GM21367 (cell line): ENCODE measurements around the gene TTLL10.

Experiments
- ATAC-seq: cut with Tn5 transposase; IDR thresholded peaks from one replicate; pipeline ENCODE4 v1.9.1; 2021; ENCODE audit not compliant: unreplicated experiment

TTLL10 gene

GRCh38 chr1:1157426-1157913 lies 16.2 kb upstream of the TTLL10 start:
- ATAC-seq: no peak

- ATAC-seq: no peak
Observed at GRCh38 chr1:1157914-1158710, 15.6 kb upstream of the TTLL10 start.

GRCh38 chr1:1160281-1160930 lies 13.3 kb upstream of the TTLL10 start:
- ATAC-seq: no peak

GRCh38 chr1:1161078-1161682 lies 12.5 kb upstream of the TTLL10 start:
- no peak for ATAC-seq

- ATAC-seq: no peak
Observed at GRCh38 chr1:1161683-1162079, 12.0 kb upstream of the TTLL10 start.

GRCh38 chr1:1162597-1163537 lies 10.8 kb upstream of the TTLL10 start:
- no peak for ATAC-seq

GRCh38 chr1:1163538-1164070 lies 10.1 kb upstream of the TTLL10 start:
- no peak for ATAC-seq

GRCh38 chr1:1164361-1164700 lies 9.3 kb upstream of the TTLL10 start:
- ATAC-seq: no peak

GRCh38 chr1:1164701-1165451 lies 8.8 kb upstream of the TTLL10 start:
- no peak for ATAC-seq

GRCh38 chr1:1165485-1165884 lies 8.2 kb upstream of the TTLL10 start:
- no peak for ATAC-seq

GRCh38 chr1:1165900-1166421 lies 7.7 kb upstream of the TTLL10 start:
- no peak for ATAC-seq

GRCh38 chr1:1166642-1167397 lies 6.9 kb upstream of the TTLL10 start:
- no peak for ATAC-seq

- no peak for ATAC-seq
Observed at GRCh38 chr1:1167398-1167821, 6.3 kb upstream of the TTLL10 start.

- no peak for ATAC-seq
Observed at GRCh38 chr1:1167841-1168450, 5.7 kb upstream of the TTLL10 start.

- no peak for ATAC-seq
Observed at GRCh38 chr1:1168451-1169411, 4.9 kb upstream of the TTLL10 start.

- no peak for ATAC-seq
Observed at GRCh38 chr1:1169429-1170214, 4.1 kb upstream of the TTLL10 start.
